ENCODE results near the gene RAB27B.
"Not testable (repeated sequence)": the region's sequence is repeated elsewhere in the genome, so short reads cannot be mapped to it uniquely, and the experiment has no call there.

The RAB27B gene

DNA sequence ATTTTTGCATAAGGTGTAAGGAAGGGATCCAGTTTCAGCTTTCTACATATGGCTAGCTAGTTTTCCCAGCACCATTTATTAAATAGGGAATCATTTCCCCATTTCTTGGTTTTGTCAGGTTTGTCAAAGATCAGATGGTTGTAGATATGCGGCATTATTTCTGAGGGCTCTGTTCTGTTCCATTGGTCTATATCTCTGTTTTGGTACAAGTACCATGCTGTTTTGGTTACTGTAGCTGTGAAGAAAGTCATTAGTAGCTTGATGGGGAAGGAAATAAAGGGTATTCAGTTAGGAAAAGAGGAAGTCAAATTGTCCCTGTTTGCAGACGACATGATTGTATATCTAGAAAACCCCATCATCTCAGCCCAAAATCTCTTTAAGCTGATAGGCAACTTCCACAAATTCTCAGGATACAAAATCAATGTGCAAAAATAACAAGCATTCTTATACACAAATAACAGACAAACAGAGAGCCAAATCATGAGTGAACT lies 7.4 kb upstream of the RAB27B start:
- DNase-seq: not testable (repeated sequence)

DNA sequence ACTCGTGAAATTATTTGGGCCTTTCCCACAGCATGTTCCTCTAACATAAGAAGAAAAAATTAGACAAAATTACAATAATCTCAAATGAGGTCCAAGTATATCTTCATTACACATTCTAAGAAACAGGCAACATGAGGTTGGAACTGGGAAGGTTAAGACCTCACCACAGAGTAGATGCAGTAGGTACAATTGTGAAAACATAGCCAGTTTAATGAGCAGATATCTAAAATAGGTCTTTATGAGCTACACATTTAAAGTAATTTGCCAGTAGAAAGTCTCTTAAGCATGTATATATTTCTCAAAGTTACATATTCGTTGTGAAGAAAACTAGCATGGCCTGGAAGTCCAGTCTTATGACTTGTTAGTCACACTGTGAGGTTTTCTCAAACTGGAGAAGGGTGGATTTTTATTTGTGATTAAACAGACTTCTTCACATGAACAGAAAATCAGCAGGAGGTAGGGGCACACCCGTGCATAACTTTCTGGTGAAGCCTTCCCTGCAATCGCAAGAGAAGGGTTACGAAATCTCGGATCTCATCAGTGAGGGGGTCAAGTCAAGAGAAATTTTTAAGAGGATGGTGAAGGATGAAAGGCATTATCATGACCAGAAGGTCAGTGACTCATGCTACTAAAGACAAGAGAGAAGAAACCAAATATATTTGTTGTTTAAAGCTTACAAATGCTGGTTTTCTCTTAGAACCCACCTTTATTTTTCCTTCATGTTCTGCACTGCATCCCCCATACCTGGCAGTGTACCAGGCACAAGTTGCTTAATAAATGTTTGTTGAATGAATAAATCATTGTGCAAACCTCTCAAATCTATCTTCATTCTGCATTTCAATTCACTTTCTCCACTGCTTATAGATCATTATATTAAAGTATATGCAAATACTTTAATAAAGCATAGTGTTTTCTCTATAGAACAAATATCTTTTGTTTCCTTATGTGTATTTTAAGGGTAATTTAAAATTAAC lies 5.1 kb upstream of the RAB27B start:
- no peak for DNase-seq

DNA sequence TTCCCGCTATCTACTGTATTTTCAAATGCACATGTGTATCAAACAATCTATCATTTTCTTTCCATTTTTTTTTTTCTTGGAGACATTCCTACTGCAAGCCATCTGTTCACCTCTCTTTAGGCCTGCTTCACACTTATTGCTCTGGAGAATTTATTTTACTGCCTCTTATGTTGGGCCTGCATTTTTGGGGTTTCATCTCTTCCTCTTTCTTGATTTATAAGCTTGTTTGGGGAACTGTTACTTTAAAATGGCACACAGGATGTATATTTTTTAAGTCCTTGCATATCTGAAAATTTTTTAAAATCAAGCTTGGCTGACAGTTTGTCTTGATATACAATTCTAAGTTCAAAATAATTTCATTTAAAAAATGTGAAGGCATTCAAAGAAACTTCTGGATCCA lies 3.5 kb upstream of the RAB27B start:
- DNase-seq: no peak

DNA sequence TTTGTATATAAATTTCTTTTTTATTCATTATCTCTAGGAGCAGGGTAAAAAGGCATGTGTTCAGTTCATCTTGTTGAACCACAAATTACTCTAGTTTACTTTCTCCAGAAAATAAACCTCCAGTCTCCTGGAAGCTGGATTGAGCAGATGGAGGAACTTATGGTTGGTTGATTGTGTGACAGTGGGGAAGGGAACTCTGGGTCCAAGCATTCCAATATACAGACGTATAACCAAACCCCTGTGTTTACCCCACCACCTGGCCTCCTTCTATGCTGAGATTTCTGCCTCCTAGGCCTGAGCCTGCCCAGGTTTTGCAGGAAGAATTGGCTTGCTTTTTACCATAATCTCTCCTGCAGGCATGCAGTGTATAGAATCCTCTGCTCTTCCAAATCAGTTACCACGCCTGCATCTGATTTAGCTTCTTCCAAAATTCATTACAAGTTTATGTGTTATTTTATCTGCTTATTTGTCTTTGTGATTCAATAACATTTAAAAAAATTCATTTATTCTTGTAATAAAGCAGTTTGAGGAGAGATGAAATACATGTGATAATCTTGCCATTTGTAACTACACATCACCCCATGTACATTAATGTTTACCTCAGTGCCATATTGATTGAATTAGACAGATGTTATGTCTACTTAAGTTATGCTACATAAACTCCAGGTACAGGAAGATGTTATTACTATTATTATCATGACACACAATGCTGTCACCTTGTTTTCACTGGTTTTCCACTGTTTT lies 2.5 kb upstream of the RAB27B start:
- DNase-seq: no peak

DNA sequence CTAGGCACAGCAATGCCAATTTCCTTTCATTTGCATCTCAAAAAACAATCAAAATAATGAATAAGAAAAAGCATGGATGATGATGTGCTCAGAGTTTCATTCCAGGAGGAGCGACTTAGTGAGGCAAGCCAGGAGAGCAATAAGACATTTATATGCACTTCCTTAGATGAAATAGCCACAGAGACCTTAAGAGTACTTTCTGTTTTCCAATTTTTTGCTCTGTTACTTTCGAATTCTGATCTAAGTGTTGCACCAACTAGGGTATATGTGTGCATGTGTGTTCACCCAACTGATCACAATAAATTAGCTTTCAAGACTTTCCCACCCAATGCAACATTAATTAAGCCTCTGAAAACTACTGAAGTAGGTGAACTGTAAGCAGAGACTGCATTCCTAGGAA lies 709 bp downstream of the RAB27B start:
- DNase-seq: no peak

DNA sequence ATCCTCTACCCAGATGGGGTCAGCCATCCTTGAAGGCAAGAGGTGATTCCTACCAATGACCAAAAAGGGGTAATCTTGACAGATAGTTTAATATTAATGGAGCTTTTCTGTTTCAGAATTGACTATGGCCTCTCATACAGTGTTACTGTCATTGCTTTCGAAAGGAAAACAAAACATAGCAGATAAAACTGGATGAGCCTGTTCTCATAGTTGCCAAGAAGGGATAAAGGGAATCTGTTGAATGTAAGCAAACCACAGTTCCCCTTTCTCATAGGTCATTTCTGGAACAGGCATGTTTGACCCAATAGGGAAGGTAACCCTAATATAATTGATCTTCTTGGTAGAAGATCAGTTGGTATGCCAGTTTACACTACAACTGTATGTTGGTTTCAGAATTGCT lies 1.6 kb downstream of the RAB27B start:
- no peak for DNase-seq

DNA sequence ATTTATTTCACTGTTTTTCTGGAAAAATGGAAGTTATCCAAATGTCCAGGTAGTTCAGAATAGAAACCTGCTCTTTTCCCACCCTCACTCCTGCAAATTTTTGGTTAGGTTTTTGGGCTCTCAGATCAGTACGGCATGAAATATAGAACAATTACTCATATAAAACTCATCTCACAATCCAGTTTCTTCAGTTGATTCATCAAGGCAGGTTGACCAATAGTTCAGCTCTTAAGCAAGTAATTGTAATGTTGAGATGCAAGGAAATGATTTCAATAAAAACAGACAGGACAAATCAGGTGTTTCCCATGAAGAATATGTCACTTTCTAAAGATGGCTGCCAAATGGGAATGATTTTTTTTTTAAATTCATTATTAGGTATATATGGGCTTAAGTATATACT lies 2.0 kb downstream of the RAB27B start:
- no peak for DNase-seq

DNA sequence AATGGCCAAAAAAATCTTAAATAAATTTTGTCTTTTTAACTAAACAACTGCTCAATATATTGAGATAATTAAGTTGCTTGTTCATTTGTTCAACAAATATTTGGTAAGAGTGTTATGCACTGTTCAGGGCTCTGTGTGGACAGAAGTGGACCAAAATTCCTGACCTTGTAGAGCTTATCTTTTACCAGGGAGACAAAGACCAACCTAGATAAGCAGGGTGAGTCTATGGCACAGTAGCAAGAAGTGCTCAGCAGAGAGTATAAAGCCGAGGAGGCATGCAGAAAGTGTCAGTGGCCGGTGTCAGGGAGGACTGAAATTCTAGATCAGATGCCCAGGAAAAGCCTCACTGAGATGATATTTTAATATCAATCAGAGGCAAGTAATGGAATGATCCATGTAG lies 2.6 kb downstream of the RAB27B start:
- no peak for DNase-seq

DNA sequence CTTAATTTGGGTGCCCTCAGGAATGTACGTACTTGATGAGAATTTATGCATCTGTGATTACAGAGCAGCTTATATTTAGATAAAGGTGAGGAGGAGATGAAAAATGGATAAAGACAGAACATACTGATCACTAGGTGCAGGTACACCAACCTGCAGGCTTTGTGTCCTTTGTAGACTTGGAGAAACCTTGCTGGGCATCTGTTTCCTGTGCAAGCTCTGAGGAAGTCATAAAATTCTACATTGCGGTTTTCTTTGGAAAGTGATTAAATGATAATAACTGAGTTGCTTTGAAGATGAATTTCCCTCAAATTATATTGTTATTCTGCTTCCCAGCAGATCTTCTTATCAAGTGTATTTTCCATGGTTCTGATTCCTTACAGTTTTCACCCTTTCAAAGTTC lies 7.7 kb downstream of the RAB27B start:
- DNase-seq: no peak

DNA sequence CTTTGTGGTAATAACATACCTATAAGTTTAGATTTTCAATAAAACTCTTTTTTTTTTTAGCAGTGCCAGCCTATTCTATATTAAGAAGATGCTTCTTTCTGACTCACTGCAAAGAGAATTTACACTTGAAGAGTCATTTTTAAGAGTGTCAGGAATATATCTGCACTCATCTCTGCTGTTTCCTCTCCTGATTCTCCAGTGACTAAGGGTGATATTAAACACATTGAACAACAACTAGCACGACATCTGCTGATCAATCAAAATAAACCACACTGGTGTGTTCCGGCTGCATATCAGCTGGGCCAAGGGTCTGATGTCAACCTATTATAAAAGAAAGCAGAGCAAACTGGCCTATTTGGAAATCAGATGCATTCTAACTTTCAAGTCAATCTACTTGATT lies 15.0 kb downstream of the RAB27B start:
- DNase-seq: no peak

DNA sequence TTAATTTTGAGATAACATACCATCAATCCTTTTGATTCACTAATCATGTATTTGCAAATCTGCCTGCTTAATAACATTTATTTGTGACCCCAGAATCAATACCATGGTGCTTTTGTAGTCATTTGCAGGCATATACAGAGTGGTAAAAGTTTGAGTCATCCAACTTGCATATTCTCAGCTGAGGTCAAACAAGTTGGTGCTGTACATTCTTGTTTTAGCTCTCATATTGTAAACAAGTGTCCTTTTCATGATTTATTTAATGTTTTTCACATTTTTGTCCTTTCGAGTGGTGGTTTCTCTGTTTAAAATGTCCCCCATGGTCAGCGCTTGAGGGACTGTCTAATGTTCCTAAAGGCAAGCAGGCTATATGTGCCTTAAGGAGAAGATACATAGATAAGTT lies 17.5 kb downstream of the RAB27B start:
- DNase-seq: no peak

DNA sequence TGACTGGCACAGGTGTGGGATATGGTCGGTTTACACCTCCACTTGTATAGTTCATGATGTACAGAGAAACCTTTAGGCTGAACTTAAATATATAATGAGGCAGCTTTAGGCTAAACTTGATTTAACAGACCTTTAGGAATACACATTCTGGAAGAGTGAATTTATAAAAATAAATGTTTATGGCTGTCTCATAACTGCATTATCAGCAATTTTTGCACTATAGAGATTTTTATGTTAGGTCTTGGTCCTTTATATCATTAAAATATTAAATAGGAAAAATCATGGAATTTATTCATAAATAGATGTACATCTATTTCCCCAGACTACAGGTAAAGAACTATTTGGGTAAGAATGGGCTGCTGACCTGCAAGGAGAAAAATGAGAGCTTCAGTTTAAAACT lies 19.8 kb downstream of the RAB27B start:
- DNase-seq: no peak

DNA sequence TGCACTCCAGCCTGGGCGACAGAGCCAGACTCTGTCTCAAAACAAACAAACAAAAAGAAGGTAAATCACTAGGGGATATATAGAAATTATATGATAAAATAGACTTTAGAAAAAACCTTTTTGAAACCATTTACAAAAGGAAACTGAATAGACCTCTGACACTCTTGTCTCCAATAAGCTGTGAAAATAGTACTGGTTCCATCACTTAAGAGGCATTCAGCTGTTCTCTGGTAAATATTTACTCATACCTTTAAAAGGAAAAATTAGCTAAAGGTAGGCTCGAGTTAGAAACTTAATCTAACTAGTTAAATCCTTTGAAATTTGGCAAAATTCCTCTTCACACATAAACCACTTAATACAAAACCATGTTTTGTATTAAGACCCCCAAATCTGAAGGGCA lies 21.4 kb downstream of the RAB27B start:
- DNase-seq: no peak

DNA sequence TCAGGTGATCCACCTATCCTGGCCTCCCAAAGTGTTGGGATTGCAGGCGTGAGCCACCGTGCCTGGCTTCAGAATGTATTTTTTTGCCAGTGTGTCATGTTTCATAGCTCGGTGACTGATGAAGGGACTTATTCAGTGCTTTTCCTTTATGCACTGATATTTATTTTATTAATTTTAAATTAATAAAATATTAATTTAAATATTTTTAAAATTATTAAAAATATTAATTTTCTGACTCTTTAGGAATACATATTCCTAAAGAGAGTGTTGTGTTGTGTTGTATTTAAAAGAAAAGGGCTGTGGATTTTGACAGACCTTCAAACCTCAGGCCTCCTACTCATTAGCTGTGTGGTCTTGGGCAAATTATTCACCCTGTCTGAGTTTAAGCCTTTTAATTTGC lies 22.3 kb downstream of the RAB27B start:
- no peak for DNase-seq

DNA sequence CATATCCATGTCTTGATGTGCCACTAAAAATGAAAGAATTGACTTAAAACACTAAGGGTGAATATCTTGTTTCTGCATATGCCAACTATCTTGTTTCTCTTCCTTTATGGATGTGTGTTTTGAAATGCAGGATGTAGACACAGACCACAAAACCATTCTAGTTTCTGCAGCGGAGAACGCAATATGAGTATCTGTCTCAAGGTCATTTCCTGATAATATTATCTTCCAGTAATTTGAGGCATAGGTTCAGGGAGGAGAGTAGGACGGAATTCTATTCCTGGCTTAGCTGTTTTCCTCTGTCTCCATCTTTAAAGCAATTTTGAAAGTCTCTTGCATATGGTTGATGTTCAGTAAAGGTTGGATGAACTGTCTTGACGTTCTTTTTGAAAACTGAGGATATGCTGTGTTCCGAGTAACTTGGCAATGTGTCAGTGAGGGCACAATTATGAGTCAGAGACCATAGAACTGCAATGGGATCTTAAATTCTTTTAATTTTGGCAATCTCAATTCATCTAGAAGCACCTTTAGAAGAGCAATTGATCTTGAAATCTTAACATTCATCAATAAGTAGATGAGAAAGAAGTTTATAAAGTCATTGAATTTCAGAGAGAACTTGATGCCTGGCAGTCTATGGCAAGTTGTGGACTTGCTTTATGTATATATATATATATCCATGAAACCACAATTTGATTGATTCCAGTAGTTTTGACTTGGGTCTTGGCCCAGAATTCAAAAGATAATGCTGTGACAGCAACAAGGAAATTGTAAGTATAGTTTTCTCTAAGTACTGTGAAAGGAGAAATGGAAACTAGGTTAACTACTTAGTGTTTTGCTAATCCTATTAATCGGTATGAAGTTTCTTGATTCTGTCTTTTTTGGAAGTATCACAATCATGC lies 24.8 kb downstream of the RAB27B start:
- no peak for DNase-seq

DNA sequence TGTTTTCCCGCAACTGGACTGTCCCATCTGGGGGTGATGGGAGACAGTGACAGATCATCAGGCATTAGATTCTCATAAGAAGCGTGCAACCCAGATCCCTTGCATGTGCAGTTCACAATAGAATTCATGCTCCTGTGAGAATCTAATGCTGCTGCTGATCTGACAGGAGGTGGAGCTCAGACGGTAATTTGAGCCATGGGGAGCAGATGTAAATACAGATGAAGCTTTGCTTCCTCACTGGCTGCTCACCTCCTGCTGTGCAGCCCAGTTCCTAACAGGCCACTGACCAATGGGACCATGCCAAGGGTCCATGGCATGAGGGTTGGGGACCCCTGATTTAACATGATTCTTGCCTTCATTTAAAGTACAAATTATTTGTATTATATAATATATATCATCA lies 26.8 kb downstream of the RAB27B start:
- not testable (repeated sequence) for DNase-seq

DNA sequence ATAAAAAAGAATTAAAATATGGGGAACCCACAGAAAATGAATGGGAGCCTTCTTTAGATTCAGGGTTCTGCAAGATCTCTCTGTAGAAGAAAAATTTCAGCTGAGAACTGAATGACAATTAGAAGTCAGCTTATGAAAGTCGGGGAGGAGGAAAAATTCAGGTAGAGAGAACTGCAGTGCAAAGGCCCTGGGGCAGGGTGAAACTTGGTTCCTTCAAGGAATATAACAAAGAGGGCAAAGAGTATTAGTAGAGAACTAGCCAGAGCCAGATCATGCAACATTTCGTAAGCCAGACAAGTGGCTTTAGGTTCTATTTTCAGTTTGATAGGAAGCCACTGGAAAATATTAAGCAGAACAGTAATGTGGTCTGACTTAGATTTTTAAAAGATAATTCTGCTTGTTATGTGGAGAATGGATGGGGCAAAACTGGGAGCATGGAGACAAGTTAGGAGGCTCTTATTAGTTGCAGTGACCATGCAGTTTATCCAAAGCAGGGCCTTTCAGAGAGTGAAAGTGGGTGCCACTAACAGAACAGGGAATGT lies 27.9 kb downstream of the RAB27B start:
- no peak for DNase-seq

DNA sequence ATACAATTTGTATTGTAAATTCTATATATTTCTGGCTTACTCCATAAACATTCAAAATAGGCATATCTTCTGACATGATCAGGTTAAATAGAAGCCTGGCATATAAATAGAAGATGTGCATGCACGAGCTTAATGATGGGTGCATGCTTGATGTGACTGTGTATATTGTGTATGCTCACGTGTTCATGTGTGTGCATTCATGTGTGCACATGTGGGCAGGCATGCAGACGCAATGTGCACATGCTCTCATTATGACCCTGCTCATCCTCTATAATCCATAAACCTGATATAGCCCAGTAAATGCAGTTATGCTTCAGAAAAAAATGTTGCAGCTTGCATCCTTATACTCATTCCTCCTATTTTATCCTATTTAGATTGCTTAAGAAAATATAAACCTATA lies 29.2 kb downstream of the RAB27B start:
- DNase-seq: peak; percentile 24

DNA sequence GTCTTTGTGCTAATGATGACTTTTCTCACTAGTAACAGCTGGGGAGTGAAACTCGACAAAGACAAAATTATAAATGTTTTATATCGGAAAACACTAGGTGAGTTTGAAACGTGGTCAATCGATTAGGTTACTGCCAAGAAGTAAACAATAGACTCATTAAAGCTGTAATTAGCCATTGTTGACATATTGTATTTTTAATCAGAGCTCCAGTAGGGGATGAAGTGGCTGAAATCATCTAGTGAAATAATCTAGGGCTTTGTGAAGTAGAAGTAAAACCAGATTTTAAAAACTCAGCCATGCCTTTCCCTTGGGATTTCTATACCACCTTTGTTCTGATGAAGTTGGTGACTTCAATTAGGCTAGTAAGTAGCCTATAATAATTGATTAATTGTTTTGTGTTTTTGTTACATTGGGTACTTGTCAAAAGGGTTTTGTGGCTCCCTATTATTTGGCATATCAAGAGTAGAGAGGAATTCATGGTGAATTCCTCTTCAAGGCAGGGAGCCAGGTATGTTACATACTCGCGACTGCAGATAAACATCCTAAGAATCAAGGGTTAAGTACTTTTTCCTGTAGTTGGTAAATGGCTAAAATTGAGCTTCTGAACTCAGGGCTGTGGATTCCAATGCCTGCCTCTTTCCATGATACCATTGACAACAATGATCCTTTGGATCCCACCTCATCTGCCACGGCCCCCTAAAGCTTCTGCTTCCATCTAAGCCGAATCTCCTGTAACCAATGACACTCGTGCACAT lies 31.6 kb downstream of the RAB27B start:
- DNase-seq: no peak

DNA sequence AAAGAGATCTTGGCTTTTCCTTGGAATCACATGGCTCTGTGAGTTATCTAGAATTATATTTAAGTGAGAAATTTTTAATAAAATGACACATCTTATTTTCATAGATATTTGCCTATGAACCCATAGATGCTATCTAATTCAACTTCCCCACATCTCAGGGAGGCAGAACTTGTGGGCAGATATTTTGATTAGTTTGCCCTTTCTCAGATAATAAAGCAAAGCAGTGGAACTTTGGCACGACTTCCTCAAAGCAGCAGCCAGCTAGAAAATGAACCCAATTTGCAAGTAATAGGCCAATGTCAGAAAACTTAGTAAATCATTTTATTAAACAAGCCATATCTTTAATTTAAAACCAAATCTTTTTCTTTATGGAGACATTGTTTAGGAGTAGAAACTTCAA lies 32.7 kb downstream of the RAB27B start:
- no peak for DNase-seq

DNA sequence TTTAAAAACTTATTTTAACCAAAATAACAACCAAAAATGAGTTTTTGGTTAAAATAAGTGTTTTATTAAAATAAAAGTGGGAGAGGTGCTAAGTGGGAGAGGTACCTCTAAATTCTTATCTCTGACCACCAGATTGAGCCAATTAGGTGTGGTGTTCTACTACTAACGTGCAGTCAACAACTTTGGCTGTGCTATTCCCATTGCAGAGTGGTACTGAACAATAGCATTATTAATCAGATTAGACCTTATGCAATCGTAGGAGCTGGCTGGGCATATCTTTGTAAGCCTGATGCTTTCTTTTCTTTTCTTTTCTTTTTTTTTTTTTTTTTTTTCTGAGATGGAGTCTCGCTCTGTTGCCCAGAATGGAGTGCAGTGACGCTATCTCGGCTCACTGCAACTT lies 38.9 kb downstream of the RAB27B start:
- DNase-seq: no peak

DNA sequence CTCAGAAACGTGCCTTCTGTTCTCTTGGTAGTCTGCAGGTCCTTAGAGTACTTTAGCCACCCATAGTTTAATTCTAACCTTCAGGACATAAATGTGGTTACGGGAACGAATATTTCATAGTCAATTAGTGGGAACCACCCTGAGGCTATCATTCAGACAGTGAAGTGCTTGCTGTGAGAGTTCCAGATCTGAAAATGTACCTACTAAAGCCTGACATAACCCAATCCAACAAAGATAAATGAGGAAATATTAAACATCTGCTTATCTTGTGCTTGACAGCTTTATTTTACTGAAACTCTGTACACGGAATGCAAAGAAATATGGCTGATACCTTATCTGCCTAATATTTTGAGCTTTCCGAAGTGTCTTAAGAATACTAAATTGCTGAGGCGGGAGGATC lies 43.0 kb downstream of the RAB27B start:
- no peak for DNase-seq
